Inferior parietal cortex (tissue), 1 donor: ENCODE results near the gene UST.
"Not testable (repeated sequence)": the region's sequence is repeated elsewhere in the genome, so short reads cannot be mapped to it uniquely, and the experiment has no call there.

ENCODE experiments used
- DNase-seq: peaks from one replicate; pipeline ENCODE4 v3.0.0-alpha.2; 2016; ENCODE audit errors: extremely low spot score

Gene UST

GRCh38 chr6:148836751-148837150 is 89.9 kb downstream of the UST start:
- no peak for DNase-seq

GRCh38 chr6:148837941-148838340 is 91.1 kb downstream of the UST start:
- no peak for DNase-seq

GRCh38 chr6:148839044-148839443 is 92.2 kb downstream of the UST start:
- DNase-seq = no peak

- DNase-seq = no peak
Measured at GRCh38 chr6:148840256-148840655, 93.4 kb downstream of the UST start.

- DNase-seq = no peak
Measured at GRCh38 chr6:148842296-148843019, 95.6 kb downstream of the UST start.

GRCh38 chr6:148845464-148845863 is 98.6 kb downstream of the UST start:
- no peak for DNase-seq

GRCh38 chr6:148846778-148847761 is 100.2 kb downstream of the UST start:
- DNase-seq = no peak

GRCh38 chr6:148848915-148849314 is 102.1 kb downstream of the UST start:
- DNase-seq = no peak

GRCh38 chr6:148849449-148849848 is 102.6 kb downstream of the UST start:
- not testable (repeated sequence) for DNase-seq

GRCh38 chr6:148850964-148851363 is 104.1 kb downstream of the UST start:
- DNase-seq = no peak

- no peak for DNase-seq
Measured at GRCh38 chr6:148851683-148852556, 105.1 kb downstream of the UST start.

GRCh38 chr6:148852688-148853087 is 105.9 kb downstream of the UST start:
- DNase-seq = no peak

GRCh38 chr6:148853113-148853512 is 106.3 kb downstream of the UST start:
- DNase-seq = not testable (repeated sequence)

- no peak for DNase-seq
Measured at GRCh38 chr6:148854096-148854495, 107.3 kb downstream of the UST start.

- no peak for DNase-seq
Measured at GRCh38 chr6:148854992-148855391, 108.2 kb downstream of the UST start.

- no peak for DNase-seq
Measured at GRCh38 chr6:148855744-148856143, 108.9 kb downstream of the UST start.

GRCh38 chr6:148857798-148858390 is 111.1 kb downstream of the UST start:
- no peak for DNase-seq

GRCh38 chr6:148864132-148864531 is 117.3 kb downstream of the UST start:
- not testable (repeated sequence) for DNase-seq

GRCh38 chr6:148864941-148865340 is 118.1 kb downstream of the UST start:
- DNase-seq = no peak

GRCh38 chr6:148866657-148867268 is 119.9 kb downstream of the UST start:
- no peak for DNase-seq

GRCh38 chr6:148867862-148868261 is 121.0 kb downstream of the UST start:
- no peak for DNase-seq
